Right lobe of liver (tissue), 6 donors: ENCODE measurements around the gene PCSK6. TPM values are rescaled to one million over a fixed set of nuclear protein-coding genes. Genes with fewer than 3 reads are reported as not detected.
A peak's percentile ranks its signal among the peaks of the same experiment; 100 is the strongest.

Source experiments
- ATAC-seq, 4 donors: fragments of 200-7000 bp; cut with Tn5 transposase; one replicate each; pipeline ENCODE4 v1.9.1; 2020; ENCODE audit warnings: mild to moderate bottlenecking in 4 of 4, moderate library complexity in 4 of 4
- DNase-seq, 3 donors: peaks; one replicate each; pipeline ENCODE4 v3.0.0-alpha.2; 2020
- H3K27ac ChIP-seq, 3 donors: fragments of 200-600 bp; one replicate each; pipeline ENCODE4 v1.8.0; 2022
- H3K27me3 ChIP-seq, 2 donors: fragments of 200-600 bp; one replicate each; pipeline ENCODE4 v1.8.0; 2022
- H3K36me3 ChIP-seq, 4 donors: fragments of 200-600 bp; sonication (generic) in 1 of 4; one replicate each; pipeline versions ENCODE4 v1.5.1 to v1.8.0; 2017 to 2022; ENCODE audit warnings: control low read depth in 1 of 4
- H3K4me1 ChIP-seq, 4 donors: fragments of 200-600 bp; sonication (generic) in 1 of 4; one replicate each; pipeline versions ENCODE4 v1.5.1 to v1.8.0; 2017 to 2022; ENCODE audit warnings: control low read depth in 1 of 4
- H3K4me3 ChIP-seq, 3 donors: fragments of 200-600 bp; one replicate each; pipeline ENCODE4 v1.8.0; 2022
- H3K9me3 ChIP-seq, 4 donors: fragments of 200-600 bp; sonication (generic) in 1 of 4; one replicate each; pipeline versions ENCODE4 v1.5.1 to v1.8.0; 2017 to 2022; ENCODE audit warnings: control low read depth in 1 of 4
- CTCF ChIP-seq, 4 donors: fragments of 200-600 bp in 3 of 4; fragments of 450-650 bp in 1 of 4; IDR thresholded peaks; one replicate each; pipeline versions ENCODE4 v1.5.1 to v1.8.0; 2016 to 2022; ENCODE audit warnings: antibody characterized with exemption in 4 of 4, mild to moderate bottlenecking in 2 of 4
- POLR2A ChIP-seq: fragments of 450-650 bp; IDR thresholded peaks from one replicate; pipeline ENCODE4 v1.6.1; 2017; ENCODE audit warnings: antibody characterized with exemption, mild to moderate bottlenecking
- WGBS: methylation state at CpG from one replicate; pipeline ENCODE4 v1.1.6; 2018; ENCODE audit warnings: low coverage, low lambda C conversion rate; ENCODE audit not compliant: insufficient coverage; ENCODE audit errors: missing lambda C conversion rate; 5-methylcytosine and 5-hydroxymethylcytosine counted together
- intact Hi-C, 2 donors: fragments of 100-400 bp; cut with DNase I; formaldehyde crosslinking; loops; one replicate each; pipeline versions ENCODE4 v1.11.2 to v1.14.1; 2022
- total RNA-seq, 6 experiments: library from RNA; depleted of rRNA in 2 of 6; stranded (reverse); fragments of >200 nt in 2 of 6; fragmentation: NEBNext Ultra II Directional in 3 of 6; extraction: Animal tissue kit (Norgen Biotek cat#: 25700) in 3 of 6; gene quantifications; one replicate each; pipeline versions ENCODE4 v1.1.0 to v1.2.4, GENCODE V29; 2016 to 2023
- donor health status: DM: no; HTN: yes; CAD: no.
- donor health status: DM: no; HTN: no; CAD: no.
- donor health status: DM: no; HTN: no; CAD: no.
- donor health status: DM: no; HTN: yes; CAD: no.
- donor health status: DM: no; HTN: yes; CAD: no.

PCSK6 gene
- total RNA-seq, 6 experiments from 2014 or later: 165 to 218 (median 207) TPM

GRCh38 chr15:101533371-101534140 is 44.0 kb upstream of the PCSK6 start:
- Histone ChIP-seq H3K4me3 (no peak overlapping the region), H3K4me1 (peaks cover 0 to 32% (median 18%) of the 10 kb centered on the region in 4 donors), H3K36me3 (no peaks in the 10 kb centered on the region), H3K27me3 (no peaks in the 10 kb centered on the region), H3K27ac (no peak overlapping the region), H3K9me3 (no peaks in the 10 kb centered on the region)
- WGBS: 63% methylated on average over 2 of the region's 13 CpGs
- intact Hi-C loops: no loop called here
- no peak for DNase-seq
- ATAC-seq: no peak
- TF ChIP-seq CTCF (IDR thresholded peaks at IDR 0.05): no peak
- no peak for TF ChIP-seq POLR2A

GRCh38 chr15:101532865-101533264 is 43.4 kb upstream of the PCSK6 start:
- Histone ChIP-seq H3K9me3 (no peaks in the 10 kb centered on the region), H3K36me3 (no peaks in the 10 kb centered on the region), H3K4me1 (peaks cover 0 to 37% (median 22%) of the 10 kb centered on the region in 4 donors), H3K4me3 (no peak overlapping the region), H3K27ac (no peak overlapping the region), H3K27me3 (no peaks in the 10 kb centered on the region)
- TF ChIP-seq POLR2A: no peak
- no peak for TF ChIP-seq CTCF (IDR thresholded peaks at IDR 0.05)
- DNase-seq (no peak), ATAC-seq (no peak)
- WGBS: 94% methylated on average over 6 of the region's 6 CpGs
- intact Hi-C loops: no loop called here

GRCh38 chr15:101531170-101531569 is 41.7 kb upstream of the PCSK6 start:
- intact Hi-C loops: no loop called here
- peak; percentile 80 to 90 (median 84) for DNase-seq
- peak overlapping the region; percentile 92 to 97 (median 95) for H3K27ac ChIP-seq

GRCh38 chr15:101530224-101530958 is 40.9 kb upstream of the PCSK6 start:
- peak in 1 of 3 donors; percentile 40 for DNase-seq
- 0% methylated on average over 1 of the region's 17 CpGs for WGBS
- no peak for ATAC-seq
- Histone ChIP-seq H3K9me3 (no peaks in the 10 kb centered on the region), H3K4me3 (no peak overlapping the region), H3K27me3 (no peaks in the 10 kb centered on the region), H3K27ac (peak overlapping the region; percentile 92 to 97 (median 95)), H3K4me1 (peaks cover 0 to 50% (median 27%) of the 10 kb centered on the region in 4 donors), H3K36me3 (no peaks in the 10 kb centered on the region)
- no peak for TF ChIP-seq CTCF (IDR thresholded peaks at IDR 0.05)
- TF ChIP-seq POLR2A: no peak
- intact Hi-C loops: no loop called here

More at GRCh38 chr15:101531170-101531569, 41.7 kb upstream of the PCSK6 start:
- WGBS: 40% methylated on average over 1 of the region's 13 CpGs
- ATAC-seq: peak; percentile 52 to 69 (median 56)
- Histone ChIP-seq H3K9me3 (no peaks in the 10 kb centered on the region), H3K27me3 (no peaks in the 10 kb centered on the region), H3K36me3 (no peaks in the 10 kb centered on the region), H3K4me3 (no peak overlapping the region), H3K4me1 (peaks cover 0 to 50% (median 27%) of the 10 kb centered on the region in 4 donors)
- TF ChIP-seq POLR2A (peak; percentile 43), CTCF (IDR thresholded peaks at IDR 0.05) (no peak)
